ENCODE data around the gene TSPAN4.

Gene TSPAN4

GRCh38 chr11:893008-893654, 50.5 kb downstream of the TSPAN4 start:
- no peak for DNase-seq

GRCh38 chr11:894575-895201, 52.0 kb downstream of the TSPAN4 start:
- no peak for DNase-seq

- DNase-seq = no peak
Observed at GRCh38 chr11:895331-896110, 52.9 kb downstream of the TSPAN4 start.

- DNase-seq = no peak
Observed at GRCh38 chr11:897253-898142, 54.8 kb downstream of the TSPAN4 start.

- no peak for DNase-seq
Observed at GRCh38 chr11:898143-898511, 55.5 kb downstream of the TSPAN4 start.

- DNase-seq = no peak
Observed at GRCh38 chr11:898540-899190, 56.0 kb downstream of the TSPAN4 start.

- DNase-seq = no peak
Observed at GRCh38 chr11:899724-900123, 57.1 kb downstream of the TSPAN4 start.

- no peak for DNase-seq
Observed at GRCh38 chr11:900545-900944, 57.9 kb downstream of the TSPAN4 start.

GRCh38 chr11:901452-902061, 58.9 kb downstream of the TSPAN4 start:
- no peak for DNase-seq

- no peak for DNase-seq
Observed at GRCh38 chr11:904380-904779, 61.7 kb downstream of the TSPAN4 start.

GRCh38 chr11:905952-906351, 63.3 kb downstream of the TSPAN4 start:
- DNase-seq = no peak

- DNase-seq = no peak
Observed at GRCh38 chr11:907668-908067, 65.0 kb downstream of the TSPAN4 start.

GRCh38 chr11:908273-908672, 65.6 kb downstream of the TSPAN4 start:
- no peak for DNase-seq

- no peak for DNase-seq
Observed at GRCh38 chr11:909406-909805, 66.8 kb downstream of the TSPAN4 start.

- no peak for DNase-seq
Observed at GRCh38 chr11:910044-910588, 67.5 kb downstream of the TSPAN4 start.

GRCh38 chr11:910589-911030, 68.0 kb downstream of the TSPAN4 start, which contains the start of gene CHID1:
Gene CHID1, minus strand, starts transcription at chr11:910810. Its CDS starts 5,994 bp downstream, at chr11:904816.
- DNase-seq = peak; percentile 46 to 70

GRCh38 chr11:911031-911889, 68.6 kb downstream of the TSPAN4 start:
- DNase-seq = peak in 1 of 2 donors; percentile 51

GRCh38 chr11:911890-912219, 69.2 kb downstream of the TSPAN4 start:
- no peak for DNase-seq

- DNase-seq = no peak
Observed at GRCh38 chr11:912266-912665, 69.6 kb downstream of the TSPAN4 start.

GRCh38 chr11:913043-913442, 70.4 kb downstream of the TSPAN4 start:
- DNase-seq = no peak

GRCh38 chr11:914204-914603, 71.6 kb downstream of the TSPAN4 start:
- no peak for DNase-seq

All from bone marrow (tissue), 2 donors.